K562 (cell line): ENCODE results near the gene COX6B1. TPM values are rescaled to one million over a fixed set of nuclear protein-coding genes. Genes with fewer than 3 reads are reported as not detected.
A peak's percentile ranks its signal among the peaks of the same experiment; 100 is the strongest.

Experiments used
- ATF1 ChIP-seq, 2 experiments: fragments of 450-650 bp in 1 of 2; IDR thresholded peaks; 2 replicates each; pipeline ENCODE4 v1.6.1; 2016; ENCODE audit warnings: missing compliant biosample characterization in 1 of 2, missing genetic modification characterization in 1 of 2
- FOXK2 ChIP-seq, 2 experiments: fragments of 450-650 bp; IDR thresholded peaks in 1 of 2; conservative IDR thresholded peaks in 1 of 2; 2 replicates each; pipeline ENCODE4 v1.6.1; 2016; ENCODE audit warnings: low read depth in 2 of 2, mild to moderate bottlenecking in 1 of 2
- NEUROD1 ChIP-seq: fragments of 150-350 bp; IDR thresholded peaks from 2 replicates; pipeline ENCODE4 v1.6.1; 2014; ENCODE audit warnings: borderline replicate concordance, low read length, low read depth; ENCODE audit not compliant: partially characterized antibody
- PHB2 ChIP-seq: fragments of 450-650 bp; IDR thresholded peaks from 2 replicates; pipeline ENCODE4 v1.6.1; 2017; ENCODE audit warnings: low read depth
- SRF ChIP-seq, 2 experiments: fragments of 250-450, 450-650 bp in 1 of 2; sonication (Bioruptor Pico) in 1 of 2; sonication (generic) in 1 of 2; formaldehyde crosslinking; IDR thresholded peaks; 2 replicates each; pipeline versions ENCODE4 v1.5.0 to v1.5.1; 2020 to 2022; ENCODE audit warnings: mild to moderate bottlenecking in 1 of 2, missing genetic modification reagents in 1 of 2
- TAF1 ChIP-seq: IDR thresholded peaks from 2 replicates; pipeline ENCODE4 v1.6.1; 2011; ENCODE audit warnings: mild to moderate bottlenecking, low read length, moderate library complexity; ENCODE audit not compliant: insufficient read depth, control insufficient read depth, severe bottlenecking; ENCODE audit errors: extremely low read depth
- THAP12 ChIP-seq: fragments of 250-450 bp; sonication (Bioruptor Pico); IDR thresholded peaks from 2 replicates; pipeline ENCODE4 v1.9.0; 2021; ENCODE audit warnings: mild to moderate bottlenecking, inconsistent platforms
- UBTF ChIP-seq, 2 experiments: IDR thresholded peaks; 2 replicates each; pipeline ENCODE4 v1.6.1; 2012; ENCODE audit warnings: improper control_type of control experiment in 2 of 2, low read depth in 2 of 2, low read length in 2 of 2, borderline replicate concordance in 1 of 2
- ZNF133 ChIP-seq: fragments of 250-450 bp; sonication (Bioruptor Pico); IDR thresholded peaks from 2 replicates; pipeline ENCODE4 v1.4.0; 2020; ENCODE audit warnings: mild to moderate bottlenecking
- ZNF197 ChIP-seq: fragments of 200-800 bp; sonication (Bioruptor generic); IDR thresholded peaks from 2 replicates; pipeline ENCODE4 v1.6.1; 2016; ENCODE audit warnings: low read depth, missing genetic modification characterization, missing compliant biosample characterization
- ZNF24 ChIP-seq: fragments of 450-650 bp; IDR thresholded peaks from 2 replicates; pipeline ENCODE4 v1.6.1; 2016
- ZNF347 ChIP-seq: fragments of 450-650 bp; formaldehyde crosslinking; IDR thresholded peaks from 2 replicates; pipeline ENCODE4 v1.4.0; 2020; ENCODE audit warnings: low read depth, mild to moderate bottlenecking, moderate library complexity
- ZNF644 ChIP-seq: fragments of 200-800 bp; sonication (Bioruptor generic); IDR thresholded peaks from 2 replicates; pipeline ENCODE4 v1.6.1; 2016; ENCODE audit warnings: low read depth, missing genetic modification characterization, missing compliant biosample characterization
- polyA plus RNA-seq, 8 experiments: library from polyadenylated mRNA; depleted of rRNA in 4 of 8; stranded (reverse) in 5 of 8; unstranded in 3 of 8; fragments of >200 nt; fragmentation: Nextera tagmentation in 2 of 8; fragmentation: Illumina TruSeq in 1 of 8; extraction: Ambion mirVana in 2 of 8; extraction: Trizol in 1 of 8; gene quantifications; 2 replicates each; pipeline versions ENCODE4 v1.2.1 to v1.2.3, GENCODE V29; 2011 to 2014; ENCODE audit warnings: inconsistent platforms in 1 of 8, missing spikeins in 1 of 8
- total RNA-seq, 7 experiments: library from RNA; depleted of rRNA in 6 of 7; stranded (reverse); fragments of >200 nt in 6 of 7; fragmentation: Illumina TruSeq in 2 of 7; extraction: Trizol in 2 of 7; gene quantifications; 2 replicates each; pipeline versions ENCODE4 v1.2.1 to v1.2.3, GENCODE V29; 2011 to 2021; ENCODE audit warnings: low replicate concordance in 1 of 7
- TF ChIP-seq, protein P1 (sequence below): sonication (generic); formaldehyde crosslinking; IDR thresholded peaks from 2 replicates; pipeline ENCODE4 v1.9.0; 2022; ENCODE audit warnings: mild to moderate bottlenecking, missing genetic modification reagents

Gene COX6B1
- total and polyA plus RNA-seq, 9 of the 15 experiments (the other 6 are each of a cell fraction or from before 2014, with no cell fraction given), result 777 to 2,393 (median 1,219) TPM

- TF ChIP-seq THAP12 (CRISPR knock-in tag), result peak; percentile 62; the same call in 1 of the 2 replicates
- TF ChIP-seq ZNF347, result no peak
- peak; percentile 94 for TF ChIP-seq TAF1
- TF ChIP-seq ZNF133 (CRISPR knock-in tag), result 0 out of 2 replicates have a peak, but pooled peaks have one; percentile 21
- TF ChIP-seq PHB2, result no peak
- no peak for TF ChIP-seq ZNF197 (CRISPR knock-in tag)
- TF ChIP-seq, protein P1, sequence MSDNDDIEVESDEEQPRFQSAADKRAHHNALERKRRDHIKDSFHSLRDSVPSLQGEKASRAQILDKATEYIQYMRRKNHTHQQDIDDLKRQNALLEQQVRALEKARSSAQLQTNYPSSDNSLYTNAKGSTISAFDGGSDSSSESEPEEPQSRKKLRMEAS (CRISPR knock-in tag), result peak; percentile 100
- TF ChIP-seq ZNF644 (tag), result no peak
- no peak; a peak in 1 of 4 replicates for TF ChIP-seq SRF (CRISPR knock-in tag; IDR thresholded peaks at IDR 0.05)
- peak; percentile 65 for TF ChIP-seq NEUROD1
- peak; percentile 89 to 94; a peak in 3 of 4 replicates for TF ChIP-seq UBTF (IDR thresholded peaks at IDR 0.05; ENCODE audit: borderline replicate concordance in 1 of 2, low read depth in 2 of 2, low read length in 2 of 2)
- TF ChIP-seq ZNF24, result peak; percentile 9; the same call in 1 of the 2 replicates
- TF ChIP-seq FOXK2 (conservative IDR thresholded peaks at IDR 0.05 in 1 of 2, IDR thresholded peaks at IDR 0.05 in 1 of 2; ENCODE audit: low read depth in 2 of 2), result peak in 1 of 2 experiments; percentile 99; a peak in 2 of 4 replicates
- no peak for TF ChIP-seq ATF1 (CRISPR knock-in tag; IDR thresholded peaks at IDR 0.05)
- peak; percentile 50 for TF ChIP-seq ATF1 (tag; IDR thresholded peaks at IDR 0.05)
These were observed 4.6 kb upstream of the COX6B1 start (continued) for GRCh38 chr19:35643255-35644205.
